Measurements from ENCODE around the gene ST6GAL1.

ST6GAL1 gene

DNA sequence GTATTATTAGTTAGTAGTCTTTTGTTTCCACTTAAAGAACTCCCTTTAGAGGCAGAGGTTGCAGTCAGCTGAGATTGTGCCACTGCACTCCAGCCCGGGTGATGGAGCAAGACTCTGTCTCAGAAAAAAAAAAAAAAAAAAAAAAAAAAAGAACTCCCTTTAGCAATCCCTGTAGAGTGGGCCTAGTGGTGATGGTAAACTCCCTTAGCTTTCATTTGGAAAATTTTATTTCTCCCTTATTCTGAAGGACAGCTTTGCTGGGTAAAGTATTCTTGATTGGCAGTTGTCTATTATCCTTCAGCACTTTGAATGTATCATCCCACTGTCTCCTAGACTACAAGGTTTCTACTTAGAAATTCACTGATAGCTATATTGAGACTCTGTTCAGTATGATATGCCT is 163.0 kb downstream of the ST6GAL1 start:
- Histone ChIP-seq H3K9ac (ENCODE audit: low read length) (no peak overlapping the region), H3K27me3 (replicated peaks; ENCODE audit: control insufficient read depth, insufficient read depth, low read length) (no peaks in the 10 kb centered on the region), H3K9me3 (ENCODE audit: control insufficient read depth, low read length) (peaks cover 12% of the 10 kb centered on the region), H3K4me1 (ENCODE audit: control insufficient read depth, insufficient read depth, low read length) (no peaks in the 10 kb centered on the region), H3K36me3 (ENCODE audit: control insufficient read depth, insufficient read depth, low read length, severe bottlenecking) (no peaks in the 10 kb centered on the region), H3K4me3 (ENCODE audit: low read length) (no peak overlapping the region)
- DNase-seq (ENCODE audit: low read depth) = no peak

DNA sequence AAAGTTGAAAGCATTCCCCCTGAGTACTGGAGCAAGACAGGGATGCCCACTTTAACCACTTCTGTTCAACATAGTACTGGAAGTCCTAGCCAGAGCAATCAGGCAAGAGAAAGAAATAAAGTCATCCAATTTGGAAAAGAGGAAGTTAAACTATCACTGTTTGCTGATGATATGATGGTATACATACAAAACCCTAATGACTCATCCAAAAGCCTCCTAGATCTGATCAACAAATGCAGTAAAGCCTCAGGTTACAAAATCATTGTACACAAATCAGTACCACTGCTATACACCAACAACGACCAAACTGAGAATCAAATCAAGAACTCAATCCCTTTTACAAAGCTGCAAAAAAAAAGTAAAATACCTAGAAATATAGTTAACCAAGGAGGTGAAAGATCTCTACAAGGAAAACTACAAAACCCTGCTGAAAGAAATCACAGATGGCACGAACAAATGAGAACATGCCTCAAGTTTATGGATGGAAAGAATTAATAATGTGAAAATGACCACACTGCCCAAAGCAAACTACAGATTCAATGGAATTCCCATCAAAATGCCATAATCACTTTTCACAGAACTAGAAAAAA is 168.7 kb downstream of the ST6GAL1 start:
- peaks cover 3% of the 10 kb centered on the region for H3K9me3 ChIP-seq (ENCODE audit: control insufficient read depth, low read length)
- peaks cover 15% of the 10 kb centered on the region for H3K4me1 ChIP-seq (ENCODE audit: control insufficient read depth, insufficient read depth, low read length)
- no peak overlapping the region for H3K9ac ChIP-seq (ENCODE audit: low read length)
- no peak for DNase-seq (ENCODE audit: low read depth)
- H3K27me3 ChIP-seq (replicated peaks; ENCODE audit: control insufficient read depth, insufficient read depth, low read length) = no peaks in the 10 kb centered on the region
- no peak overlapping the region for H3K4me3 ChIP-seq (ENCODE audit: low read length)
- H3K36me3 ChIP-seq (ENCODE audit: control insufficient read depth, insufficient read depth, low read length, severe bottlenecking) = no peaks in the 10 kb centered on the region

DNA sequence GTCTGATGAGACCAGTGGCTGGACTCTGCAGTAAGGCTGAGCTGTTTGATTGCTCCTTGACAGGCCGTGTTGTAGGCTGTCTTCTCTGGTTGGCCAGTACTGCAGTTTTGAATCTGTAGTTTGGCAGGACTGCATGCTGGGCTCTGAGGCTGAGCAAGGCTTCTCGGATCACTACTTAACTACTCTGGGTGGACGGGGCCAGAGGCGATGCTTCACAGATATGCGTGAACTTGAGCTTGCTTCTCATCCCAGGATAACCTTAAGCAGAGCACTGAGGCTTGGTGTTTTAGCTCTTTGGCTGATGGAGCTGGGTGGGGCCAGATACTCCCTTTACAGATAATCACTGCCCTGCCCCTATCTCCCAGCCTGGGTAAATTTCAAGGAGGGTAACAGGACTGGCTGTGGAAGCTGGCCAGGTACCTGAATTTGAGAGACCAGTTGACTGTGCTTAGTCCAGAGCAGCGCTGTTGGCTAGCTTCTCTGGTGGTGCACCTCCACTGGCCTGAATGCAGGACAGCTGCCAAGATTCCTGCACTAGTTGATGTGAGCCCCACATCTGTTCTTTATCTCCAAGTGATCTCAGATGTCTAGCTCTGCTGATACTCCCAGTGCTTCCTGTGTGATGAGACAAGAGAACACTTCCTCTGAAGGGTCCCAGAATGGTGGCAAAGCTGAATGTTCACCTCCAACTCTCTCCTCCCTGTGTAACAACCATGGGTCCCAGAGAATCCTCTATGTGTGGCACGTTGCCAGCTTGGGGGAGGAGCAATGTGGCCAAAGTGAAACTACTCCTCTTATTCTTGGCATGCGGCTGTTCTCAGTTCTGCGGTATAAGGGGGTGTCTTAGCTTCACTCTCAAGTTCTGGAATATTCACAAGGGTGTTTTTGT is 171.1 kb downstream of the ST6GAL1 start:
- H3K36me3 ChIP-seq (ENCODE audit: control insufficient read depth, insufficient read depth, low read length, severe bottlenecking) = no peaks in the 10 kb centered on the region
- peak overlapping the region; percentile 75 for H3K4me3 ChIP-seq (ENCODE audit: low read length)
- peaks cover 24% of the 10 kb centered on the region for H3K4me1 ChIP-seq (ENCODE audit: control insufficient read depth, insufficient read depth, low read length)
- H3K9ac ChIP-seq (ENCODE audit: low read length) = peak overlapping the region; percentile 74
- H3K9me3 ChIP-seq (ENCODE audit: control insufficient read depth, low read length) = peaks cover 2% of the 10 kb centered on the region
- peak; percentile 70 for DNase-seq (ENCODE audit: low read depth)
- no peaks in the 10 kb centered on the region for H3K27me3 ChIP-seq (replicated peaks; ENCODE audit: control insufficient read depth, insufficient read depth, low read length)

DNA sequence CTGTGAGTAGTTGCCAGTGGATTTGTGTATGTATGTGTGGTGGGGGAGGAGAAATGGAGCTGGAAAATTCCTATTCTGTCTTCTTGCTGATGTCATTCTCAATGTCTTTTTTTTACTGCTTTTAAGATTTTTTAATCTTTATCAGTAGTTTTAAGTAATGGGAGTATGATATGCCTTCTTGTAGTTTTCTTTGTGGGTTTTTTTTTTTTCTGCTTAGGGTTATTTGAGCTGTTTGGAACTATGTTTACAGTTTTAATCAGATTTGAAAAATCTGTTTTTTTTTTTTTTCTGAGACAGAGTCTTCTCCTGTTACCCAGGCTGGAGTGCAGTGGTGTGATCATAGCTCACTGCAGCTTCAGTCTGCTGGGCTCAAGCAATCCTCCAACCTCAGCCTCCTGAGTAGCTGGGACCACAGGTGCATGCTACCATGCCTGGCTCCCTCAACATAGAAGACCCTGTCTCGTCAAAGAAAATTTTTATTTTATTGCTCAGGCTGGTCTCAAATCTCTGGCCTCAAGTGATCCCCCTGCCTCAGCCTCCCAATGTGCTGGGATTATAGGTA is 171.8 kb downstream of the ST6GAL1 start:
- no peaks in the 10 kb centered on the region for H3K9me3 ChIP-seq (ENCODE audit: control insufficient read depth, low read length)
- H3K36me3 ChIP-seq (ENCODE audit: control insufficient read depth, insufficient read depth, low read length, severe bottlenecking) = no peaks in the 10 kb centered on the region
- peak overlapping the region; percentile 75 for H3K4me3 ChIP-seq (ENCODE audit: low read length)
- H3K9ac ChIP-seq (ENCODE audit: low read length) = peak overlapping the region; percentile 74
- no peaks in the 10 kb centered on the region for H3K27me3 ChIP-seq (replicated peaks; ENCODE audit: control insufficient read depth, insufficient read depth, low read length)
- no peak for DNase-seq (ENCODE audit: low read depth)
- H3K4me1 ChIP-seq (ENCODE audit: control insufficient read depth, insufficient read depth, low read length) = peaks cover 24% of the 10 kb centered on the region

DNA sequence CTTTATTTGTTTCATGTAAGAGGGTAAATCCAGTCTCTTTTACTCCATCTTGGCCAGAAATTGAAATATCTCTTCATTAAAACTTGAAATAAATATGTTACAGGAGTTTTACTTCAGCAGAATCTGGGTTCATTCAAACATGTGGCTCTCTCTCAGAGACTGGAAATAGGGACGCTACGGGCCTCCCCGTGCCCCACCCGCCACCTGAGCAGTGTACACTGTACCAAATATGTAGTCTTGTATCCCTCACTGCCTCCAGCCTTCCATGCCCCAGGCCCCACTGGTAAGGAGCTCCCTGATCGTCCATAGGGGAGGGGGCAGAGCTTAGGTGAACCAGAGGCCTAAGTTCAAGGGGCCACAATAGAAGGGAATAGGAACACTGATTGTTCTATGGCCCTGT is 172.9 kb downstream of the ST6GAL1 start:
- H3K27me3 ChIP-seq (replicated peaks; ENCODE audit: control insufficient read depth, insufficient read depth, low read length) = no peaks in the 10 kb centered on the region

DNA sequence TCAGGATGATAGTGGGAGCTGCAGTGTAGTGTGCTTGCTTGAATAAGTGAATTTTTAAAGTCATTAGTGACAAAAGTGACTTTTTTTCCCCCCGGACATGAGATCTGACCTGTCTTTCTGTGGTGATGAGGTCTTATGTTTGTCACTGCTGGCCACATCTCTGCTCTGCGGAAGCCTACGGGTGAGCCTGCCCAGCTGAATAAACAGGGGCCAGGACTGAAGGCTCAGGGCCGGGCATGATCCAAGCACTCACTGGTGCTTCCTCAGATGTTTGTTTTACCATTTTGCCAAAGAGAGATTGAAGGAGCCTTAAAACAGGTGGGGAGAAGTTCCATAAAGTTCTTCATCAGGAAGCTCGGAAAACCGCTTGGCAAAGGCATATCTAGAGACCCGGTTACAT is 174.0 kb downstream of the ST6GAL1 start:
- H3K36me3 ChIP-seq (ENCODE audit: control insufficient read depth, insufficient read depth, low read length, severe bottlenecking) = no peaks in the 10 kb centered on the region
- DNase-seq (ENCODE audit: low read depth) = no peak

More for the DNA sequence above, 172.9 kb downstream of the ST6GAL1 start:
- DNase-seq (ENCODE audit: low read depth) = no peak
- peaks cover 24% of the 10 kb centered on the region for H3K4me1 ChIP-seq (ENCODE audit: control insufficient read depth, insufficient read depth, low read length)
- no peak overlapping the region for H3K9ac ChIP-seq (ENCODE audit: low read length)
- no peaks in the 10 kb centered on the region for H3K36me3 ChIP-seq (ENCODE audit: control insufficient read depth, insufficient read depth, low read length, severe bottlenecking)
- no peak overlapping the region for H3K4me3 ChIP-seq (ENCODE audit: low read length)
- no peaks in the 10 kb centered on the region for H3K9me3 ChIP-seq (ENCODE audit: control insufficient read depth, low read length)

DNA sequence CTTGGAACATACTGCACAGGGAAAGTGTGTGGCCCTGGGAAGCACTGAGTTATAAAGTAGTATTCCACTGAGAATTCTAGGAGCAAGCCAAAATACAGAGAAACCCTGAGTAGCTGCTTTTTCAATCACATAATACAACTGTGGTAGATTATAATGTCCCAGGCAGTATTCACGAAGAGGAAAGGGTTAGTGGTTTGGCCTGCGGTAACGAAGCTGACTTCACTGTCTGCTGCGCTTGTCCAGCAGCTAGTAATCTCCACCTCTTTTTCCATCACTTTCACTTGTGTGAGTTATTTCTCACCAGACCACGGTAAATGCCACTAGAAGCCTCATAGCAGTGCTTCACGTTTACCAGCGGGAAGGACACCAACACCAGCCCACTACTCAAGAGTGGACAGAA is 174.6 kb downstream of the ST6GAL1 start:
- peak overlapping the region; percentile 75 for H3K4me3 ChIP-seq (ENCODE audit: low read length)
- no peaks in the 10 kb centered on the region for H3K9me3 ChIP-seq (ENCODE audit: control insufficient read depth, low read length)
- H3K9ac ChIP-seq (ENCODE audit: low read length) = peak overlapping the region; percentile 13
- H3K27me3 ChIP-seq (replicated peaks; ENCODE audit: control insufficient read depth, insufficient read depth, low read length) = no peaks in the 10 kb centered on the region
- H3K4me1 ChIP-seq (ENCODE audit: control insufficient read depth, insufficient read depth, low read length) = peaks cover 24% of the 10 kb centered on the region
- no peaks in the 10 kb centered on the region for H3K36me3 ChIP-seq (ENCODE audit: control insufficient read depth, insufficient read depth, low read length, severe bottlenecking)
- no peak for DNase-seq (ENCODE audit: low read depth)

More for the DNA sequence above, 174.0 kb downstream of the ST6GAL1 start:
- no peaks in the 10 kb centered on the region for H3K9me3 ChIP-seq (ENCODE audit: control insufficient read depth, low read length)
- H3K4me1 ChIP-seq (ENCODE audit: control insufficient read depth, insufficient read depth, low read length) = peaks cover 24% of the 10 kb centered on the region
- H3K9ac ChIP-seq (ENCODE audit: low read length) = no peak overlapping the region
- no peaks in the 10 kb centered on the region for H3K27me3 ChIP-seq (replicated peaks; ENCODE audit: control insufficient read depth, insufficient read depth, low read length)
- no peak overlapping the region for H3K4me3 ChIP-seq (ENCODE audit: low read length)

DNA sequence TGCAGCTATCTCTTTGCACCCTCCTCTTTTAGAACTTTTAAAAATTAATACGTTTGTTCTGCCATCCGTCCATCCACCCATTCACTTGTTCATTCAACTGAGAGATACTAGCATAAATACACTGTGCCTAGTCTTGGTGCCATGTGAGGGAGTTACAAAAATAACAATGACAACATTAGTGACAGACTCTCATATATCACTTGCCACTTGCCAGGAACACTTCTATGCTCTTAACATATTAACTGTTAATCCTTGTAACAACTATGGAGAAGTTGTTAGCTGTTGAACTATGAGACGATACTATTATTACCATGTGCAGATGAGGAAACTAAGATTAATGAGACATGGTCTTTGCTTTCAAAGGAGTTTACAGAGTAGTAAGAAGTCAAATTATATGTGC is 175.4 kb downstream of the ST6GAL1 start:
- no peak for DNase-seq (ENCODE audit: low read depth)
- Histone ChIP-seq H3K9ac (ENCODE audit: low read length) (no peak overlapping the region), H3K4me3 (ENCODE audit: low read length) (no peak overlapping the region), H3K27me3 (replicated peaks; ENCODE audit: control insufficient read depth, insufficient read depth, low read length) (no peaks in the 10 kb centered on the region), H3K36me3 (ENCODE audit: control insufficient read depth, insufficient read depth, low read length, severe bottlenecking) (no peaks in the 10 kb centered on the region), H3K9me3 (ENCODE audit: control insufficient read depth, low read length) (no peaks in the 10 kb centered on the region), H3K4me1 (ENCODE audit: control insufficient read depth, insufficient read depth, low read length) (peaks cover 24% of the 10 kb centered on the region)

DNA sequence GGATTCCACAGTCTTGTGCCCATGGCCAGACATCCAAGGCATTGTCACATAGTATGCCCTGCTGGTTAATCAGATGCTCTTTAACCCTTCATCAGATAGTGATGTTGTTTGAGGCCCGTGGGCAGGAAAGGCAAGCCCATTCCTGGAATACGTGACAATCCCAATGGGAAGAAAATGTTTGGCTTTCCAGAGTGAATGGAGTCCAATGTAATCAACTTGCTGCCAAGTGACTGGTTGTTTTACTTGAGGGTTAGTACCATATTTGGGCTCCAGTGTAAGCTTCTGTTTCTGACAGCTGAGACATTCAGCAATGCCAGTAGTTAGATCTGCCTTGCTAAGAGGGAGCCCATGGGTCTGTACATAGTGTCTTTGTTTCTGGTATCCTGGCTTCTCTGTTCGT is 177.7 kb downstream of the ST6GAL1 start:
- Histone ChIP-seq H3K4me3 (ENCODE audit: low read length) (no peak overlapping the region), H3K4me1 (ENCODE audit: control insufficient read depth, insufficient read depth, low read length) (peaks cover 9% of the 10 kb centered on the region), H3K9me3 (ENCODE audit: control insufficient read depth, low read length) (no peaks in the 10 kb centered on the region), H3K27me3 (replicated peaks; ENCODE audit: control insufficient read depth, insufficient read depth, low read length) (no peaks in the 10 kb centered on the region), H3K36me3 (ENCODE audit: control insufficient read depth, insufficient read depth, low read length, severe bottlenecking) (no peaks in the 10 kb centered on the region), H3K9ac (ENCODE audit: low read length) (no peak overlapping the region)
- no peak for DNase-seq (ENCODE audit: low read depth)

DNA sequence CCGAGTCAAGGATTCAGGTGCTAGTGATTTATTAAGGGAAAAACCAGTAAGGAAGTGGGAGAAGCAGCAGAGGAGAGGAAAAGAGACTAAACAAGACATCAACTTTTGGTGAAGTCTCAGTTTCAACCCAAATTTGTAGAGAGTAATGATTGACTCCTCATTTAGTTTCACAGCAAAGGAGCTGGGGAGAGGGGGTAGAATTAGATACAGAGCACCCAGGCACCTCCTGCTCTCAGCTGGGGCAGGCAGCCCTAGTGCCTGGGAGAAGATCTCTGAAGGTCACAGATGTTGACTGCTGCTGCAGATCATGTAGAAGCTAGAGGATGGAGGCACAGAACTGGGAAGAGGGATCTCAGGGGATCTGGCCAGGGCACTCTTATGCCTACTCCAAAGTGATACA is 179.8 kb downstream of the ST6GAL1 start:
- DNase-seq (ENCODE audit: low read depth) = no peak
- no peak overlapping the region for H3K9ac ChIP-seq (ENCODE audit: low read length)
- no peaks in the 10 kb centered on the region for H3K36me3 ChIP-seq (ENCODE audit: control insufficient read depth, insufficient read depth, low read length, severe bottlenecking)
- H3K9me3 ChIP-seq (ENCODE audit: control insufficient read depth, low read length) = no peaks in the 10 kb centered on the region
- H3K4me3 ChIP-seq (ENCODE audit: low read length) = no peak overlapping the region
- no peaks in the 10 kb centered on the region for H3K27me3 ChIP-seq (replicated peaks; ENCODE audit: control insufficient read depth, insufficient read depth, low read length)
- H3K4me1 ChIP-seq (ENCODE audit: control insufficient read depth, insufficient read depth, low read length) = peaks cover 4% of the 10 kb centered on the region

DNA sequence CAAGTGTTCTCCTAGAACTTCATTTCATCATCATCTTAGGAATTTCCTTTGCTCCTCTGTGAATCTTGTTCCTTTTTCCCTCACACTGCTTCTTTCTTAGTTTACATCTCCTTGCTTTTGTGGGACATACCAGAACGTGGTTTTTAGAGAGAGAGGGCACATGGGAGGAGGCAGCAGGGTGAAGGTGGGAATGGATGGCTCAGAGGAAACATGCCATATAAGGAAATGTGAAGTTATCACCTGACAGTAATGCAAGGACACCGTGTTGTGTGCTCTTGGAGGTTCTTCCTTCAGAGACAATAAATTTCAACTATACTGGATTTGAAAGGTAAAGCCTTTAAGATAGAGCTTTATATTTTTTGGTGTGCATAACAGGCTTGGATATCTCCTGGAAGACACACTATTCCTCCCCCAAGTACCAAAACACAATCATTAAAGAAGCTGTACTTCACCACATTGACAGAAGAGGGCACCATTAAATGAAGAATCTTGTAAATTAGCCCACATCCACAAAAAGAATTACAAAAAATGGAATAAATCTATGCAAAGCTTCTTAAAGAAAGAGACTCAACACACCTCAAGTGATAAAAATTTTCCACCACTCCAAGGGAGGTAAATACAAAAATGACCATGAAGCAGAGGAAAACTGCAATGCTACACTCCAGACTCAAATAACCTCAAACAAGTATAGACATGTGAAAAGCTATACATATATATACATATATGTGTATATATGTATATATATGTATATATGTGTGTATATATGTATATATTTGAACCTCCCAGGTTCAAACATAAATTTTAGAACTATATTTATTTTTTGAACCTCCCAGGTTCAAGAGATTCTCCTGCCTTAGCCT is 182.8 kb downstream of the ST6GAL1 start:
- no peak overlapping the region for H3K9ac ChIP-seq (ENCODE audit: low read length)
- H3K4me3 ChIP-seq (ENCODE audit: low read length) = no peak overlapping the region
- no peaks in the 10 kb centered on the region for H3K9me3 ChIP-seq (ENCODE audit: control insufficient read depth, low read length)
- H3K36me3 ChIP-seq (ENCODE audit: control insufficient read depth, insufficient read depth, low read length, severe bottlenecking) = no peaks in the 10 kb centered on the region
- no peaks in the 10 kb centered on the region for H3K27me3 ChIP-seq (replicated peaks; ENCODE audit: control insufficient read depth, insufficient read depth, low read length)
- DNase-seq (ENCODE audit: low read depth) = peak; percentile 64
- H3K4me1 ChIP-seq (ENCODE audit: control insufficient read depth, insufficient read depth, low read length) = no peaks in the 10 kb centered on the region
